ENCODE results near the gene ARHGEF11. TPM values are rescaled to one million over a fixed set of nuclear protein-coding genes. Genes with fewer than 3 reads are reported as not detected.

The ARHGEF11 gene
- total and polyA plus RNA-seq, 4 donors: 14.2 to 44.1 (median 31.9) TPM

GRCh38 chr1:156936191-156936590 is 109.4 kb downstream of the ARHGEF11 start:
- WGBS, 2 donors: 96% methylated on average over 5 of the region's 5 CpGs
- ATAC-seq (ENCODE audit: insufficient read depth, low FRiP score) (no peak), DNase-seq (no peak)
- no peak for TF ChIP-seq CTCF (IDR thresholded peaks at IDR 0.05; ENCODE audit: control extremely low read depth, extremely low read depth)
- H3K27ac ChIP-seq (ENCODE audit: low read depth in 1 of 2, low read length in 1 of 2): no peak overlapping the region
- no peaks in the 10 kb centered on the region for H3K27me3 ChIP-seq (ENCODE audit: control insufficient read depth in 3 of 3, insufficient read depth in 3 of 3, low read length in 2 of 3)
- H3K9ac ChIP-seq (ENCODE audit: insufficient read depth in 1 of 2, low read length in 2 of 2): no peak overlapping the region
- peaks cover 0 to 1% (median 0%) of the 10 kb centered on the region in 5 donors for H3K4me1 ChIP-seq (ENCODE audit: control insufficient read depth in 5 of 5, insufficient read depth in 5 of 5, low read length in 5 of 5)
- peaks cover 7 to 47% (median 12%) of the 10 kb centered on the region in 4 donors for H3K36me3 ChIP-seq (ENCODE audit: control insufficient read depth in 4 of 4, insufficient read depth in 4 of 4, low read length in 4 of 4)
- no peaks in the 10 kb centered on the region for H3K9me3 ChIP-seq (ENCODE audit: control insufficient read depth in 4 of 4, insufficient read depth in 3 of 4, low read length in 3 of 4)
- no peak overlapping the region for H3K4me3 ChIP-seq

GRCh38 chr1:156935505-156936128 is 109.9 kb downstream of the ARHGEF11 start:
- Histone ChIP-seq H3K4me1 (ENCODE audit: control insufficient read depth in 5 of 5, insufficient read depth in 5 of 5, low read length in 5 of 5) (peaks cover 0 to 1% (median 0%) of the 10 kb centered on the region in 5 donors), H3K4me3 (no peak overlapping the region), H3K27ac (ENCODE audit: low read depth in 1 of 2, low read length in 1 of 2) (no peak overlapping the region), H3K9ac (ENCODE audit: insufficient read depth in 1 of 2, low read length in 2 of 2) (no peak overlapping the region), H3K9me3 (ENCODE audit: control insufficient read depth in 4 of 4, insufficient read depth in 3 of 4, low read length in 3 of 4) (no peaks in the 10 kb centered on the region), H3K36me3 (ENCODE audit: control insufficient read depth in 4 of 4, insufficient read depth in 4 of 4, low read length in 4 of 4) (peaks cover 7 to 46% (median 12%) of the 10 kb centered on the region in 4 donors), H3K27me3 (ENCODE audit: control insufficient read depth in 3 of 3, insufficient read depth in 3 of 3, low read length in 2 of 3) (no peaks in the 10 kb centered on the region)
- no peak for TF ChIP-seq CTCF (IDR thresholded peaks at IDR 0.05; ENCODE audit: control extremely low read depth, extremely low read depth)
- no peak for DNase-seq
- WGBS, 2 donors: 93% methylated on average over 17 of the region's 17 CpGs
- no peak for ATAC-seq (ENCODE audit: insufficient read depth, low FRiP score)

GRCh38 chr1:156933136-156933535 is 112.4 kb downstream of the ARHGEF11 start:
- peaks cover 0 to 26% (median 4%) of the 10 kb centered on the region in 4 donors for H3K36me3 ChIP-seq (ENCODE audit: control insufficient read depth in 4 of 4, insufficient read depth in 4 of 4, low read length in 4 of 4)
- TF ChIP-seq CTCF (IDR thresholded peaks at IDR 0.05; ENCODE audit: control extremely low read depth, extremely low read depth): no peak
- no peak overlapping the region for H3K27ac ChIP-seq (ENCODE audit: low read depth in 1 of 2, low read length in 1 of 2)
- H3K4me1 ChIP-seq (ENCODE audit: control insufficient read depth in 5 of 5, insufficient read depth in 5 of 5, low read length in 5 of 5): peaks cover 0 to 1% (median 0%) of the 10 kb centered on the region in 5 donors
- no peaks in the 10 kb centered on the region for H3K9me3 ChIP-seq (ENCODE audit: control insufficient read depth in 4 of 4, insufficient read depth in 3 of 4, low read length in 3 of 4)
- no peak for ATAC-seq (ENCODE audit: insufficient read depth, low FRiP score)
- no peak overlapping the region for H3K9ac ChIP-seq (ENCODE audit: insufficient read depth in 1 of 2, low read length in 2 of 2)
- H3K27me3 ChIP-seq (ENCODE audit: control insufficient read depth in 3 of 3, insufficient read depth in 3 of 3, low read length in 2 of 3): peaks cover 0 to 16% (median 10%) of the 10 kb centered on the region in 3 donors
- WGBS, 2 donors: 90 to 91% methylated on average over 6 of the region's 6 CpGs
- no peak for DNase-seq
- no peak overlapping the region for H3K4me3 ChIP-seq

Measured in lung (tissue), 12 donors.